ENCODE measurements around the gene OR2AJ1.

DNA sequence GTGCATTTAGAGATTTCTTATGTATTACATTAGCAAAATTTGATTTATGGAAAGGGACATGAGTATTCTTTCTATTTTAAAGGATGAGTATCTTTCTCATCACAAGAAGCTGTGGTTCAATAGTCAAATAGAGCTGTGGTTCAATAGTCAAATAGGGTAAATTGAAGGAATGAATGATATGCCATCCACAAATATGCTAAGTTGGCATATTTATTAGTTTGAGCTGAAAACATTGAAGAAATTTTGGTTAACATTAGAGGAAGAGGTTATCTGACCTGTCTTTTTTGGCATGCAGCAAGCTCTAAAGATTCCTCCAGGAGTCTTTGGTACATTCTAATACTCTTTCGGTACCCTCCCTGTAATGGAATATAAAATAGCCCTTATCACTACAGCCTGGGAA, 28.7 kb downstream of the OR2AJ1 start:
- no peak for TF ChIP-seq POLR2A (IDR thresholded peaks at IDR 0.05; ENCODE audit: low read depth, low read length)
- TF ChIP-seq POLR2AphosphoS5 (IDR thresholded peaks at IDR 0.05; ENCODE audit: low read depth, low read length) = no peak

All from GM12892 (cell line).